Stimulated activated memory B cell treated with anti-CD40 and anti-IgM and Interleukin-4, amounts not matched to agents 10 μg/mL and 1 μg/mL and 100 μg/mL, for 72 hours (primary cell): Measurements from ENCODE around the gene NEGR1.

Experiments used
- ATAC-seq: fragments of 150-1000 bp; cut with Tn5 transposase; 2 replicates; pipeline ENCODE4 v1.10.0; 2021
- H3K27ac Mint-ChIP-seq: one replicate; pipeline ENCODE4 v1.8.0; 2022; ENCODE audit warnings: mild to moderate bottlenecking, mixed read lengths
- H3K27me3 Mint-ChIP-seq: one replicate; pipeline ENCODE4 v1.8.0; 2022; ENCODE audit warnings: mixed read lengths
- H3K36me3 Mint-ChIP-seq: one replicate; pipeline ENCODE4 v1.8.0; 2022; ENCODE audit warnings: mixed read lengths
- H3K4me1 Mint-ChIP-seq: one replicate; pipeline ENCODE4 v1.8.0; 2022; ENCODE audit warnings: mixed read lengths
- H3K4me3 Mint-ChIP-seq: one replicate; pipeline ENCODE4 v1.8.0; 2022; ENCODE audit warnings: mild to moderate bottlenecking, moderate library complexity, mixed read lengths
- H3K9me3 Mint-ChIP-seq: one replicate; pipeline ENCODE4 v1.8.0; 2022; ENCODE audit warnings: mixed read lengths

NEGR1 gene

DNA sequence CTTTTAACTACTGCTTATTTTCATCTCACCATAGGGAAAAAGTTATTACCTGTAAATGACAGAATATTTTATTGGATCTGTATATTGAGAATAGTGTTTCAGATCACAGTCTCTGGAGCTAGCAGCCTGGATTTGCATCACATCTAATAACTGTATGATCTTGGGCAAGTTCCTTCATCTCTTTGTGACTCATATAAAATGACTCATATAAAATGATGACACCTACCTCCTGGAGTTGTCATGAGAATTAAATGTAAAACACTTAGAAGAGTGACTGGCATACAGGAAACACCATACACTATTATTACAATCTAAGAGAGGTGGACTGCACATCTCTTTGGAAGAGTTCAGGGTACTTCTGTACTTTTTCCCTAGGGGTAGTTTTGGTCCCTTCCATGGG, 421.3 kb downstream of the NEGR1 start:
- H3K36me3 Mint-ChIP-seq, result no peaks in the 10 kb centered on the region
- H3K4me1 Mint-ChIP-seq, result no peaks in the 10 kb centered on the region
- ATAC-seq, result no peak
- H3K27me3 Mint-ChIP-seq, result no peaks in the 10 kb centered on the region
- peaks cover 6% of the 10 kb centered on the region for H3K9me3 Mint-ChIP-seq
- H3K27ac Mint-ChIP-seq, result no peak overlapping the region
- no peak overlapping the region for H3K4me3 Mint-ChIP-seq

DNA sequence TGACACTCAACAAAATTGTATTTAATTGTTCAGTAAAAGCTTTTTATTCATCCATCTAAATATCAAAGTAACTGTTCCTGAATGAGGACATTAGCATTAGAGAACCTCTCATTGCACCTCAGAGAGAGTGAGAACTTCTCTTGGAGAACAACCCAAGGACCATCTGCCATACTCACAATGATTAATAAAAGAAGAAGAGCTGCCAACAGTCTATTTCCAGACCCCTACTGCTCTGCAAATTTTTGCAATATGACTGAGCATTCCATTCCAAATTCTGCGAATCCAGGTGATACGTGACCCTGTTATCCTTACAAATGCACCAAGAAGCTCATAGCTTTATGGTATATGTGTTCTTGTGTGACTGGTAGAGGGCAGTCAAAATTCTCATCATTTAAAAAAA, 422.5 kb downstream of the NEGR1 start:
- peaks cover 6% of the 10 kb centered on the region for H3K9me3 Mint-ChIP-seq
- no peak for ATAC-seq
- no peaks in the 10 kb centered on the region for H3K36me3 Mint-ChIP-seq
- H3K27me3 Mint-ChIP-seq, result no peaks in the 10 kb centered on the region
- no peaks in the 10 kb centered on the region for H3K4me1 Mint-ChIP-seq
- H3K27ac Mint-ChIP-seq, result no peak overlapping the region
- H3K4me3 Mint-ChIP-seq, result no peak overlapping the region

DNA sequence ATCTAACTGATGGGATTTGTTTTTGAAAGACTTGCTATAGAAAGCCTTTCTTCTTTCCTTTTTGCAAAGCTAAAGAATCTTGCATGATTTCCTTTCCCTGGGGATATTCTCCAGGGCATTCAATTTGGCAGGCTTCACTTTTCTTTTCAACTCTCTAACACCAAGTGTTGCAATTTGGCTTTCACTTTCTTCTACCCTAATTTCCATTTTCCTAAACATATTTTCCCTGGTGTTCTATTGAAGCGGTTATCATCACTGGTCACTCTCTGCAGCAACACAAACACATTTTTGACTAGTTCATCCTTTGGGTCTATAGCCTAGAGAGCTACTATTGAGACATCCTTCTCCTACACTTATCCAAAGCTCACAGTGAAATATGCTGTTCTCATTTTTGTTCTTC, 424.5 kb downstream of the NEGR1 start:
- Mint-ChIP-seq H3K4me3 (no peak overlapping the region), H3K27ac (no peak overlapping the region), H3K27me3 (no peaks in the 10 kb centered on the region), H3K9me3 (peaks cover 2% of the 10 kb centered on the region), H3K36me3 (no peaks in the 10 kb centered on the region), H3K4me1 (no peaks in the 10 kb centered on the region)
- no peak for ATAC-seq

DNA sequence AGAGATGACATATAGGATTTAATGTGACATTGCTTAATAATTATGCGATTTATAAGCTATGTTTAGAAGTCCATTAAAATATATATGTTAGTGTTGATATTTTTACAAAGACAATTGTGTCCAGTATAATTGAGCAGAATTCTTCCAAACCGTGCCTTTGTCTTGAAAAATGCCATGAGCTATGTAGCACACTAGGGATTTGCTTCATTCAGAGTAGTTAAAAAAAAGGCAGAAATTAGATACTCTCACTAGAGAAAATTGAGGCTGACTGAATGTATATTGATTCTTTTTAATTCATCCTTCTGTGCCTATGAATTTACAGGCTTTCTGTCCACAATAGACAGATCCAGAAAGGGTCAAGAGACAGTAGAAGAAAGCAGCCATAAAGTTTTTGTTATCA, 429.0 kb downstream of the NEGR1 start:
- Mint-ChIP-seq H3K4me3 (no peak overlapping the region), H3K27me3 (no peaks in the 10 kb centered on the region)
- no peak for ATAC-seq

DNA sequence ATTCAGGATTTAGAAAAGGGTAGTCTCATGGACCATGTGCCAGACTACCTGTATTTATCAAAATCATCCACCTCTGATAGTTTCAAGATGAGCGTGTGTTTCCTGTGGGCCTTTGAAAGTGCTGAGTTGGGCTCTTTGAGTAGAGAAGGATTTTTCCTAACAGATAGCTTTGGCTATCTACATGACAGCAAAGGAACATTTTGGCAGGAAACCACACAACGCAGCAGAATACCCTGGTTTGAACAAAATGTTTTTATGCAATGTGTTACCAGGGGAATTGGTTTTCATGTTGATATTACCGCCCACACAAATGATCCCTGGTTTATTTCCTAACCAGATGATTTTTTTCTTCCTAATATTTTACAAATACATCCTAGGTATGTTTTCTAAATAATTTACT, 431.4 kb downstream of the NEGR1 start:
- H3K9me3 Mint-ChIP-seq, result no peaks in the 10 kb centered on the region
- H3K27me3 Mint-ChIP-seq, result no peaks in the 10 kb centered on the region
- no peak for ATAC-seq
- no peaks in the 10 kb centered on the region for H3K36me3 Mint-ChIP-seq
- H3K27ac Mint-ChIP-seq, result no peak overlapping the region
- no peaks in the 10 kb centered on the region for H3K4me1 Mint-ChIP-seq
- no peak overlapping the region for H3K4me3 Mint-ChIP-seq

More for the DNA sequence above, 429.0 kb downstream of the NEGR1 start:
- H3K9me3 Mint-ChIP-seq, result peaks cover 2% of the 10 kb centered on the region
- no peaks in the 10 kb centered on the region for H3K36me3 Mint-ChIP-seq
- H3K4me1 Mint-ChIP-seq, result no peaks in the 10 kb centered on the region
- no peak overlapping the region for H3K27ac Mint-ChIP-seq

DNA sequence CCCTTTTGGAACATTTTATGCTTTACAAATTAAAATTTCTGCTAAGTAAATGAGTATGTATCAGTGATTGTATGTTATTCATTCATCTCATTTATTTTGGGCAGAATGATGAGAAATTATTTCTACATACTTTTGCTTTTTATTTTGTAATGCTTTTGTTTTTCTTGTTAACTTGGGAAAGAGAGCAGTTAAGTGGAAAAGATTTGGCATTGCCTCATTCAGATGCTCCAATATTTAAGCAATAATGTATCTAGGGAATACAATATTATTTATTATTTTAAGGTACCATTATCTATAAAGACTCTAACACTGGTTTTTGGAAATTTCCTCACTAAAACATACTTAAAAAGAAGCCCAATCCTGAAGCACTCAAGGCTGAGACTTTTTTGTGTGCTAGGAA, 431.8 kb downstream of the NEGR1 start:
- H3K4me3 Mint-ChIP-seq, result no peak overlapping the region
- no peaks in the 10 kb centered on the region for H3K9me3 Mint-ChIP-seq
- H3K4me1 Mint-ChIP-seq, result no peaks in the 10 kb centered on the region
- no peaks in the 10 kb centered on the region for H3K27me3 Mint-ChIP-seq
- no peak for ATAC-seq
- H3K27ac Mint-ChIP-seq, result no peak overlapping the region
- H3K36me3 Mint-ChIP-seq, result no peaks in the 10 kb centered on the region

DNA sequence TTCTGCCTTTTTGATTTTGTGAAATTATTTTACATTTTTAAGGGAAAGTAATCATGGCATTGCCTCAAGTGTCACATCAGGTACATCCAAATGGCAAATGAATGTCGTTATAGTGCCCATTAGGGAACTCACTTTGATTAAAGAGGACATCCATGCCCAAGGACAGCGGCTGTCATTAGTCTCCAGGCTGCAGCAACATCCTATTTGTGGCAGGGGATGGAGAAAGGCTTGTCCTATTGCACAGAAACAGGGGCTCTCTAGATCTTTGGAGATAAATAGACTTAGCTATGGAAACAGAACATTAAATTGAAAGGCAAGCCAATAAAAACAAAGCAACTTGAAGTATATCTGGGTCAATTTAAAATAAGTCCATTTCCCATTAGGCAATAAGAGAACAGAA, 439.3 kb downstream of the NEGR1 start:
- H3K27ac Mint-ChIP-seq, result no peak overlapping the region
- ATAC-seq, result no peak
- no peak overlapping the region for H3K4me3 Mint-ChIP-seq
- H3K27me3 Mint-ChIP-seq, result no peaks in the 10 kb centered on the region
- H3K4me1 Mint-ChIP-seq, result no peaks in the 10 kb centered on the region
- H3K36me3 Mint-ChIP-seq, result no peaks in the 10 kb centered on the region
- no peaks in the 10 kb centered on the region for H3K9me3 Mint-ChIP-seq

DNA sequence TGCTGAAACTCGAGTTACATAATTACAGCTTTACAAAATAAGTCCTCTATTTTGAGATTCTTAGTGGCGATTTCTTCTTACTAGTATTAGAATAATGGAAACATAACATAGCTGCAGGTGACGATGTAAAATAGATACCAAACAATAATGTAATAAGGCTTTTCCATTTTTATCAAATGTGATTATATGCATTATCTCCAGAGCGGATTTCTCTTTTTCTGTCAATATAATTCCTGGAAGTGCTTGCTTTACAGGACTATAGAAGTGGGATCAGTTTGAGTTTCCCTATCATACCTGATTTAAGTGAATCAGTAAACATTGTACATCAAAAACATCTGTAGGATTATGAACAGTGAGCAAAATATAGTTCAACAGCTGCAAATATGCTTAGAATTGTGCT, 442.5 kb downstream of the NEGR1 start:
- H3K27ac Mint-ChIP-seq, result no peak overlapping the region
- no peaks in the 10 kb centered on the region for H3K27me3 Mint-ChIP-seq
- no peaks in the 10 kb centered on the region for H3K36me3 Mint-ChIP-seq
- H3K4me1 Mint-ChIP-seq, result no peaks in the 10 kb centered on the region
- ATAC-seq, result no peak
- H3K4me3 Mint-ChIP-seq, result no peak overlapping the region
- H3K9me3 Mint-ChIP-seq, result no peaks in the 10 kb centered on the region

DNA sequence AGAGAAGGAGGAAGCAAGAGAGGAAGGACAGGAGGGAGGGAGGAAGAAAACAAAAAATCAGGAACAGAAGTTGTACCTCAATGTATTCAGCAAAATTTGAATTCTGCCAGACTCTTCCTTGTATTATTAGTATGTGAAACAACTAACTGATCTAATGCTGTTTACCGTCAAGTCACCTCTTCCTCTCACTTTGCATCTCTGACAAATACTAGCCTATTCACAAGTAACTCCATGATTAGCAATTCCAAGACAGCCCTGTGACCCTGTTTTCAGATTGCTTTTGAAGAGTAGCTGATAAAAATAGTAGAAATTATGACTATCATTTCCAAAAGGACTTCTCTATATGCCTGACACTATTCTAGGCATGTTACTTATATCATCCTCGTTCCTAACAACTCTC, 445.4 kb downstream of the NEGR1 start:
- no peaks in the 10 kb centered on the region for H3K27me3 Mint-ChIP-seq
- peaks cover under 1% of the 10 kb centered on the region for H3K9me3 Mint-ChIP-seq
- no peak overlapping the region for H3K27ac Mint-ChIP-seq
- H3K36me3 Mint-ChIP-seq, result no peaks in the 10 kb centered on the region
- ATAC-seq, result no peak
- no peak overlapping the region for H3K4me3 Mint-ChIP-seq
- H3K4me1 Mint-ChIP-seq, result no peaks in the 10 kb centered on the region

DNA sequence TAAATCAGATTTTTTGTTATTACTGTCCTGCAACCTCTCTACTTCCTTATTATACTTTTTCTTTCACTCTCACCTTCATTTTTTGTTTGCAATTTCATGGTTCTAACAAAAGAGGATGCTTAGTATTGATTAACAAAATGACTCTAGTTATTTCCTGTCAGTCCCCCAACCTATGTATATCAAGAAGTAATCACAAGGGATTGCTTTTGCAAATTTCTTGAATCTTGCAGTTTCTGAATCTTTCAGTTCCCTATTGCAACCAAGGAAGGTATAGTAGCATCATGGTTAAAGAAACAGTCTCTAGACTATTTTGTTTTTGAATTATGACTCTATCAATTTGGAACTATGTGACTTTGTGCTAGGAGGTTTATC, 446.9 kb downstream of the NEGR1 start:
- no peak for ATAC-seq
- no peaks in the 10 kb centered on the region for H3K4me1 Mint-ChIP-seq
- H3K36me3 Mint-ChIP-seq, result no peaks in the 10 kb centered on the region

DNA sequence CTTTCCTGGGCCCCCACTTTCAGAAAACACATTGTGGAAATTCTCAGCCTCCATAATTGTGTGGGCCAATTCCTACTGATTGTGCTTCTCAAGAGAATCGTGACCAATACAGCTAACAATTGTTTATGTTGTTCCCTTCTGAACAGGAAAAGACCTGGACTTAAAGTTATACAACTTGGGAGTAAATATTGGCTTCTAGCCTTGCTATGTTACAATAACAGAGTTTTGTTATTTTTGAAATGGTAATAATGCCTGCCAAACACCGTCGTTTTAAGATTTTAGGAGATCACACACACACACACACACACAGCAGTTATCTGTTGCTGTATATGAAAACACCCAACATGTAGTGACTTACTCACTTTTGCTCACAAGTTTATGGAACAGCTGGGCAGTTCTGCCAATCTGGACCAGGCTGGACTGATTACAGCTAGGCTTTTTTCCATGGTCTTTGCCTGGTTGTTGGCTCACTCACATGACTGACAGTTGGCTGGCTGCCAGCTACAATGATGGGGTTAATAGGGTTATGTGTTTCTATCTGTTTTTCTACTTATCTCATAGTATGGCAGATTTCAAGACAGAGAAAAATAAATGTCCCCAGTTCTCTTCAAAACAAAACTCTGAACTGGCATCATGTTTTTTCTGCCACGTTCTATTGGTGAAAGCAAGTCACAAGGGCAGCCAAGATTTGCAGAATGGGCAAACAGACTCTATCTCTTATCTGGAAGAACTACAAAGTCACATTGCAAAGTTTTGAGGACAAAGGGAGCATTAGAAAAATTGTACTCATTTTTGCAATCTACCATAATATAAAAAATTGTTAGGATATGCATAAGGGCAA, 447.5 kb downstream of the NEGR1 start:
- Mint-ChIP-seq H3K36me3 (no peaks in the 10 kb centered on the region), H3K4me3 (no peak overlapping the region), H3K27ac (no peak overlapping the region), H3K4me1 (no peaks in the 10 kb centered on the region), H3K9me3 (peaks cover 3% of the 10 kb centered on the region), H3K27me3 (no peaks in the 10 kb centered on the region)
- no peak for ATAC-seq

More for the DNA sequence above, 446.9 kb downstream of the NEGR1 start:
- no peak overlapping the region for H3K4me3 Mint-ChIP-seq
- no peak overlapping the region for H3K27ac Mint-ChIP-seq
- H3K27me3 Mint-ChIP-seq, result no peaks in the 10 kb centered on the region
- peaks cover 3% of the 10 kb centered on the region for H3K9me3 Mint-ChIP-seq

DNA sequence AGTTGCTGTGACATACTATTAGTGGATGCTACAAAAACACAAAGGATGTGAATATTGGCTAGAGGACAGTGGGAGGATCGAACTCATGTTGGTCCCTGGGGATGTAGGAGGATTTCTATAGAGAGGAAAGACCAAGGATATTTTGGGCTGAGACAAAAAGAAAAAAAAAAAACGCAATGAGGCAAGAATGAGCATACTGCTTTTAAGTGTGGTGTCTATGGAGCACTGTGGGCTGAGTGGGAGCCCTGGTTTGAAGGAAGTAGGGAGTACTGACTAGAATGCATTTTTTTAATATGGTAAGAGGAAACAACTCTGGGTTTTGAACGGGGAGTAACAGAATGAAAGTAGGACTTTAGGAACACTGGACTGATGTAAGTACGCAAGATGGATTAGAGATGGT, 450.7 kb downstream of the NEGR1 start:
- ATAC-seq, result no peak
- no peaks in the 10 kb centered on the region for H3K27me3 Mint-ChIP-seq
- H3K4me1 Mint-ChIP-seq, result no peaks in the 10 kb centered on the region
- H3K27ac Mint-ChIP-seq, result no peak overlapping the region
- no peaks in the 10 kb centered on the region for H3K36me3 Mint-ChIP-seq
- H3K9me3 Mint-ChIP-seq, result peaks cover 3% of the 10 kb centered on the region
- H3K4me3 Mint-ChIP-seq, result no peak overlapping the region

DNA sequence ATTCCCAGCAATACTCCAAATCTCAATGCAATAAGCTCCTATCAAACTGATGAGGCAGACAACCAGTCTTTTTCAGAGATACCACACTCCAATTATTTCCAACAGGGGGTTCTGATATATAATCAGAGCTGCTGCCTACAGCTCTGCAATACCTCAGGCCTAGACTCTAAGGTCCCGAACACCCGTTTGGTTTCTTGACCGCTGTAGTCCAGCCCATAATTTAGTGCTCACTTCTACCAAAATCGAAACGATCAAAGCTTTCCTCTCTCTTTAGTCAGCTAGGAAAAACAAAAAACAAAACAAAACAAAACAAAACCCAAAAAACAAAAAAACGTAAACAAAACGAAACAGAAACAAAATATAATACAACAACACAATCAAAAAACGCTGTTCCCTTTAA, 453.0 kb downstream of the NEGR1 start:
- ATAC-seq, result no peak
- Mint-ChIP-seq H3K4me3 (no peak overlapping the region), H3K27ac (no peak overlapping the region), H3K4me1 (no peaks in the 10 kb centered on the region), H3K27me3 (no peaks in the 10 kb centered on the region), H3K9me3 (peaks cover 7% of the 10 kb centered on the region), H3K36me3 (no peaks in the 10 kb centered on the region)

DNA sequence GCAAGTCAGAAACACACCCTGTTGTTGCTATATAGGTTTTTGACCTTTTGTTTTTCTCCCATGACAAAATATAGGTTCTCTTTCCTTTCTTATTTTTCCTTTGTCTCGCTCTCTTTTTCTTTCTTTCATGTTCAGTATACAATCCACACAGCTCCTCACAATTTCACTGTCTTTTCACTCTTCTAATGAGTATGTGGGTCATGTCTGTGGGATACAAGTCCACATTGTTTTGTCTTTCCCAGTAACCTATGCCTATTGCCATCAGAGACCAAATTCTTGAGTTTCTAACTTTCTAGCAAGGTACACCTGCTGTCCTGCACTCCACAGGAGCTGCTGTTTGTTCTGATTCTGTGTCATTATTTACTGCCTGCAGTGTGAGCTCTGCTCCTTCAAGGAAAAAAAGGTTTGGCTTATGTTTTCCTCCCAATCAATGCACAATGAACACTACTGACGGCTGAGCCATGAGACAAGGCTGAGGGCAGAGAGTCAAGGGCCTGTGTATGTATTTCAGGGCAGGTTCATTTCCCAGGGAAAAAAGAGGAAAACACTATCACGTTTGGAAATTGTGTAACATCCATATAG, 453.8 kb downstream of the NEGR1 start:
- H3K27me3 Mint-ChIP-seq, result no peaks in the 10 kb centered on the region
- H3K4me3 Mint-ChIP-seq, result no peak overlapping the region
- ATAC-seq, result no peak
- H3K27ac Mint-ChIP-seq, result no peak overlapping the region
- no peaks in the 10 kb centered on the region for H3K4me1 Mint-ChIP-seq
- H3K36me3 Mint-ChIP-seq, result no peaks in the 10 kb centered on the region
- peaks cover 7% of the 10 kb centered on the region for H3K9me3 Mint-ChIP-seq

DNA sequence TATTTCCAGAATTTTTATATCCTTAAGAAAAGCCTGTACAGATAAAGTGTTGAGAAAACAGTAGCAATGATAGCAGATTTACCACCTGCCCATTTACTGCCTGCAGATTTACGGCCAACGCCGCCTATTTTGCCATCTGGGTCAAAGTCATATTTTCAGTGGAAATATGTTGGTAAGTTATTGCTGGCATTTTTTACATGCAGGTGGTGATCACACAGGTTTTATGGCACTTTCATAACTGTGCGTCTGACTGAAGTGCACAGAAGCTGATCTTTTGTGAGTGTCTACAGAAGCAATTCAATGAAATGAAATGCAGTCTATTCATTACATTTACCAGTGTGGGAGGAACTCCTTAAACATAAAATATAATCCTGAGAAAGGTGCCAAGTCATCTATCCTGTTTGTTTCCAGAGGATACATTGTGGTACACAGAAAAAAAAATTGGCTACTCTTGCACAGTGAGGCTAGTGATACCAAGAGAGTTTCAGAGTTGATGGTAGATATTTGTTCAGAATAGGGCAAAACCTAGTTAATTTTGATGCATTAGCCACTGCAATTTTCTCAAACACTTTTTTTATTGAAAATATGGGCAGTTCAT, 458.5 kb downstream of the NEGR1 start:
- Mint-ChIP-seq H3K27ac (no peak overlapping the region), H3K9me3 (peaks cover 4% of the 10 kb centered on the region)

DNA sequence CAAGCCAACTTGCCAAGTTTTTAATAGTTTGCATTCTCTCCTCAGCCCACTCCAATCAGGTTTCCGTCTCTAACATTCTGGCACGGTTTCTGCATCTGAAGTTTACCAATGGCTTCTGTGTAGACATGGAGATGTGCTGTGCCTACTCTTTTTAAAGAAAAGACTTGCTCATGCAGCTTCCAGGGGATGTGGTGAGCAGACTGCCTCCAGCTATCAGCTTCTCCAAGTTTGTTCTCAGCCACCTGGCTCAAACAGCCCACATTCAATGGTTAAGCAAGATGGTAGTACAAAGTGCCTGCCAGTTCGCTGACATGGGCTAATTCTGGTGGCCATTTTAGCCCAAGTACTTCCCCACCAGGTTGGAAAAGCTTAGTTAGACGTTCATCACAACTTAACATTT, 465.3 kb downstream of the NEGR1 start:
- no peak for ATAC-seq
- no peak overlapping the region for H3K27ac Mint-ChIP-seq
- no peaks in the 10 kb centered on the region for H3K4me1 Mint-ChIP-seq
- no peaks in the 10 kb centered on the region for H3K36me3 Mint-ChIP-seq
- H3K9me3 Mint-ChIP-seq, result peaks cover 3% of the 10 kb centered on the region
- no peaks in the 10 kb centered on the region for H3K27me3 Mint-ChIP-seq
- H3K4me3 Mint-ChIP-seq, result no peak overlapping the region

More for the DNA sequence above, 458.5 kb downstream of the NEGR1 start:
- Mint-ChIP-seq H3K27me3 (no peaks in the 10 kb centered on the region), H3K4me3 (no peak overlapping the region), H3K36me3 (no peaks in the 10 kb centered on the region), H3K4me1 (no peaks in the 10 kb centered on the region)
- no peak for ATAC-seq
